Measurements from ENCODE around the gene LUM.

DNA sequence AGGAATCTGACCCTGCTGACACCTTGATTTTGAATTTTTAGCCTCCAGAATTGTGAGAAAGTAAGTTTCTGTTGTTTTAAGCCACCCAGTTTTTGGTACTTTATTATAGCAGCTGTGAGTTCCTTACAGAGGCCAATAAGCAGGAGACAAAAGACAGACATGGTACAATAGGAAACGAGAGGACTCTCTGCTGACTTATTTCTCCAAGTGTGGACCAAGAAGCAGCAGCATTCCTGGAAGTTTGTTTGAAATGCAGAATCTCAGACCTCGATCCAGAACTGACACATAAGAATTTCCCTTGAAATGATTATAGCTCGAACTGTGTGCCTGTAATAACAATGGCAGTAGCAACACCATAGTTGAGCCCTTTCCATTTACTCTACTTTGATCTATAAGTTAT, 31.9 kb upstream of the LUM start:
- TF ChIP-seq YY1 (IDR thresholded peaks at IDR 0.05; ENCODE audit: low read depth), result no peak
- TF ChIP-seq CTCF (IDR thresholded peaks at IDR 0.05), result no peak
- no peak for TF ChIP-seq TAF1 (IDR thresholded peaks at IDR 0.05; ENCODE audit: borderline replicate concordance, low read depth, low read length)
- TF ChIP-seq POLR2AphosphoS5 (IDR thresholded peaks at IDR 0.05; ENCODE audit: low read depth, low read length), result no peak
- TF ChIP-seq EP300 (IDR thresholded peaks at IDR 0.05; ENCODE audit: borderline replicate concordance in 1 of 2, low read depth in 1 of 2, low read length in 1 of 2), result no peak
- TF ChIP-seq MXI1 (IDR thresholded peaks at IDR 0.05; ENCODE audit: low read depth, low read length), result no peak
- no peak for TF ChIP-seq NFIC (IDR thresholded peaks at IDR 0.05; ENCODE audit: borderline replicate concordance)
- no peak for TF ChIP-seq FOXM1 (IDR thresholded peaks at IDR 0.05; ENCODE audit: low read depth)
- TF ChIP-seq SMC3 (IDR thresholded peaks at IDR 0.05; ENCODE audit: low read depth, low read length), result no peak
- no peak for TF ChIP-seq CHD2 (IDR thresholded peaks at IDR 0.05; ENCODE audit: low read length, partially characterized antibody)
- TF ChIP-seq FOSL2 (IDR thresholded peaks at IDR 0.05; ENCODE audit: borderline replicate concordance, low read depth), result no peak
- TF ChIP-seq TEAD4 (IDR thresholded peaks at IDR 0.05; ENCODE audit: borderline replicate concordance, insufficient read depth), result no peak
- no peak for TF ChIP-seq FOXJ3 (CRISPR knock-in tag; IDR thresholded peaks at IDR 0.05)
- no peak for TF ChIP-seq JUND (IDR thresholded peaks at IDR 0.05)
